Gastrocnemius medialis (tissue), 4 donors: Measurements from ENCODE around the gene DPYSL3. TPM values are rescaled to one million over a fixed set of nuclear protein-coding genes. Genes with fewer than 3 reads are reported as not detected.

Source experiments
- ATAC-seq, 2 donors: fragments of 150-250 bp; one replicate each; pipeline ENCODE4 v1.9.1; 2016
- DNase-seq, 2 donors: peaks; one replicate each; pipeline ENCODE4 v3.0.0-alpha.2; 2019
- H3K27ac ChIP-seq, 4 donors: fragments of 200-600 bp; sonication (generic); 1 replicate in 1 of 4; 2 replicates in 3 of 4; pipeline ENCODE4 v1.5.1; 2016 to 2018; ENCODE audit warnings: mild to moderate bottlenecking in 2 of 4, moderate library complexity in 1 of 4
- H3K27me3 ChIP-seq, 3 donors: fragments of 200-600 bp; sonication (generic) in 2 of 3; 1 replicate in 1 of 3; 2 replicates in 2 of 3; pipeline versions ENCODE4 v1.5.1 to v1.6.0; 2016 to 2019; ENCODE audit warnings: mild to moderate bottlenecking in 1 of 3, moderate library complexity in 1 of 3
- H3K36me3 ChIP-seq, 2 donors: fragments of 200-600 bp; sonication (generic) in 1 of 2; one replicate each; pipeline ENCODE4 v1.5.1; 2017 to 2018
- H3K4me1 ChIP-seq, 2 donors: fragments of 200-600 bp; sonication (generic) in 1 of 2; one replicate each; pipeline ENCODE4 v1.5.1; 2016 to 2017; ENCODE audit warnings: mild to moderate bottlenecking in 2 of 2
- H3K4me3 ChIP-seq, 4 donors: fragments of 200-600 bp; sonication (generic) in 3 of 4; 1 replicate in 1 of 4; 2 replicates in 3 of 4; pipeline ENCODE4 v1.5.1; 2016 to 2019; ENCODE audit warnings: mild to moderate bottlenecking in 2 of 4
- H3K9me3 ChIP-seq, 3 donors: fragments of 200-600 bp; sonication (generic) in 2 of 3; 1 replicate in 1 of 3; 2 replicates in 2 of 3; pipeline ENCODE4 v1.5.1; 2016 to 2019
- POLR2A ChIP-seq, 2 donors: fragments of 450-650 bp; IDR thresholded peaks; one replicate each; pipeline ENCODE4 v1.6.1; 2017; ENCODE audit warnings: antibody characterized with exemption in 2 of 2, mild to moderate bottlenecking in 2 of 2, moderate library complexity in 2 of 2
- in situ Hi-C, 4 donors: fragments of 200-750 bp; cut with MboI; loops; one replicate each; pipeline versions ENCODE4 v1.15.0 to v1.8.0; 2017; ENCODE audit warnings: low sequenced_read_pairs in 4 of 4
- intact Hi-C: fragments of 100-400 bp; cut with DNase I; formaldehyde crosslinking; loops from one replicate; pipeline ENCODE4 v1.15.1; 2023; ENCODE audit warnings: low total_unique reads
- total RNA-seq, 4 donors: library from RNA; depleted of rRNA; stranded (reverse); fragments of >200 nt; gene quantifications; one replicate each; pipeline versions ENCODE4 v1.1.0 to v1.2.3, GENCODE V29; 2016
- TF ChIP-seq, protein P1 (sequence below), 5 experiments: fragments of 450-650 bp in 3 of 5; fragments of 200-600 bp in 2 of 5; sonication (generic) in 2 of 5; IDR thresholded peaks in 4 of 5; conservative IDR thresholded peaks in 1 of 5; 1 replicate in 4 of 5; 2 replicates in 1 of 5; pipeline ENCODE4 v1.5.1; 2016 to 2019; ENCODE audit warnings: antibody characterized with exemption in 5 of 5, mild to moderate bottlenecking in 3 of 5, moderate library complexity in 3 of 5

DPYSL3 gene
- total RNA-seq, 4 donors from 2014 or later, result 11.7 to 45.8 (median 26.0) TPM

GRCh38 chr5:147406636-147407035 lies 103.2 kb downstream of the DPYSL3 start:
- peaks cover 55 to 61% of the 10 kb centered on the region in 2 donors for H3K4me1 ChIP-seq
- in situ Hi-C loops, result no loop called here
- H3K9me3 ChIP-seq, result no peaks in the 10 kb centered on the region
- H3K27ac ChIP-seq, result peak overlapping the region; percentile 91 to 97 (median 92)
- TF ChIP-seq, protein P1, sequence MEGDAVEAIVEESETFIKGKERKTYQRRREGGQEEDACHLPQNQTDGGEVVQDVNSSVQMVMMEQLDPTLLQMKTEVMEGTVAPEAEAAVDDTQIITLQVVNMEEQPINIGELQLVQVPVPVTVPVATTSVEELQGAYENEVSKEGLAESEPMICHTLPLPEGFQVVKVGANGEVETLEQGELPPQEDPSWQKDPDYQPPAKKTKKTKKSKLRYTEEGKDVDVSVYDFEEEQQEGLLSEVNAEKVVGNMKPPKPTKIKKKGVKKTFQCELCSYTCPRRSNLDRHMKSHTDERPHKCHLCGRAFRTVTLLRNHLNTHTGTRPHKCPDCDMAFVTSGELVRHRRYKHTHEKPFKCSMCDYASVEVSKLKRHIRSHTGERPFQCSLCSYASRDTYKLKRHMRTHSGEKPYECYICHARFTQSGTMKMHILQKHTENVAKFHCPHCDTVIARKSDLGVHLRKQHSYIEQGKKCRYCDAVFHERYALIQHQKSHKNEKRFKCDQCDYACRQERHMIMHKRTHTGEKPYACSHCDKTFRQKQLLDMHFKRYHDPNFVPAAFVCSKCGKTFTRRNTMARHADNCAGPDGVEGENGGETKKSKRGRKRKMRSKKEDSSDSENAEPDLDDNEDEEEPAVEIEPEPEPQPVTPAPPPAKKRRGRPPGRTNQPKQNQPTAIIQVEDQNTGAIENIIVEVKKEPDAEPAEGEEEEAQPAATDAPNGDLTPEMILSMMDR (IDR thresholded peaks at IDR 0.05 in 4 of 5, conservative IDR thresholded peaks at IDR 0.05 in 1 of 5), result no peak
- TF ChIP-seq POLR2A (IDR thresholded peaks at IDR 0.05), result no peak
- ATAC-seq, result no peak
- intact Hi-C loops, result loop anchor here (2.0 kb wide), 1 partner anchor 48 kb away; no protein-coding TSS in a partner anchor
- no peaks in the 10 kb centered on the region for H3K36me3 ChIP-seq
- no peak overlapping the region for H3K4me3 ChIP-seq
- no peaks in the 10 kb centered on the region for H3K27me3 ChIP-seq
- no peak for DNase-seq

- H3K27ac ChIP-seq, result peak overlapping the region; percentile 91 to 97 (median 92)
- peaks cover 0 to 9% of the 10 kb centered on the region in 2 donors for H3K36me3 ChIP-seq
- intact Hi-C loops, result no loop called here
- H3K9me3 ChIP-seq, result no peaks in the 10 kb centered on the region
- no peaks in the 10 kb centered on the region for H3K27me3 ChIP-seq
- DNase-seq (no peak), ATAC-seq (peak in 1 of 2 donors; percentile 14)
- in situ Hi-C loops, result no loop called here
- no peak for TF ChIP-seq POLR2A (IDR thresholded peaks at IDR 0.05)
- TF ChIP-seq, protein P1 (IDR thresholded peaks at IDR 0.05 in 4 of 5, conservative IDR thresholded peaks at IDR 0.05 in 1 of 5), result no peak
- H3K4me1 ChIP-seq, result peaks cover 47 to 48% of the 10 kb centered on the region in 2 donors
- no peak overlapping the region for H3K4me3 ChIP-seq
Observed at GRCh38 chr5:147404706-147405105, 105.2 kb downstream of the DPYSL3 start.

GRCh38 chr5:147403651-147404640 lies 105.9 kb downstream of the DPYSL3 start:
- Histone ChIP-seq H3K27me3 (no peaks in the 10 kb centered on the region), H3K9me3 (no peaks in the 10 kb centered on the region), H3K36me3 (peaks cover 0 to 17% of the 10 kb centered on the region in 2 donors), H3K4me1 (peaks cover 47 to 48% of the 10 kb centered on the region in 2 donors), H3K4me3 (peak overlapping the region; percentile 2 to 32 (median 9)), H3K27ac (peak overlapping the region; percentile 91 to 97 (median 92))
- TF ChIP-seq POLR2A (IDR thresholded peaks at IDR 0.05), result peak; percentile 21 to 54
- TF ChIP-seq, protein P1 (IDR thresholded peaks at IDR 0.05 in 4 of 5, conservative IDR thresholded peaks at IDR 0.05 in 1 of 5), result no peak
- intact Hi-C loops (no loop called here), in situ Hi-C loops (no loop called here)
- ATAC-seq (peak; percentile 96), DNase-seq (peak; percentile 76 to 82)

DNA sequence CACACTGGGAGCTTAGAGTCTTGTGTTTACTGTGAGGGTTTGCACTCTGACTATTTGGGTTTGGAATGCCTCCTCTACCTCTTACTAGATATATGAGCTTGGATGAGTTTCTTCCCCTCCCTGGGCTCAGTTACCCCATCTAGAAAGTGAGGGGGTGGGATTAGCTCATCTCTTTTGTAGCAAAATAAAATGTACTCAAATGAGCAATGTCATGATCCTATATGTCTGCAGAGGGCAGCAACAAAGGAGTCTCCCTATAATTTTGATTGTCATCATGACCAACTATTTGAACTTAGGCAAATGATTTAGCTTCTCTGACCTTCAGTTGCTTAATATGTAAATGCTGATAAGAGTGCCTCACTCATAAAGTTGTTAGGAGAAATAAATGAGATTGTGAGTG lies 109.0 kb downstream of the DPYSL3 start:
- H3K4me1 ChIP-seq, result peaks cover 30 to 31% of the 10 kb centered on the region in 2 donors
- H3K9me3 ChIP-seq, result no peaks in the 10 kb centered on the region
- H3K27me3 ChIP-seq, result no peaks in the 10 kb centered on the region
- H3K27ac ChIP-seq, result no peak overlapping the region
- in situ Hi-C loops, result no loop called here
- peaks cover 0 to 26% of the 10 kb centered on the region in 2 donors for H3K36me3 ChIP-seq
- intact Hi-C loops, result no loop called here
- H3K4me3 ChIP-seq, result no peak overlapping the region
- TF ChIP-seq, protein P1 (IDR thresholded peaks at IDR 0.05 in 4 of 5, conservative IDR thresholded peaks at IDR 0.05 in 1 of 5), result no peak
- TF ChIP-seq POLR2A (IDR thresholded peaks at IDR 0.05), result no peak
- ATAC-seq (no peak), DNase-seq (no peak)
